DMS 273 treated with DMSO at 0.1 percent for 48 hours (cell line): Measurements from ENCODE around the gene HNRNPA0.

Experiments
- DNase-seq: peaks from one replicate; lab custom pipeline; 2025; lab: John Stamatoyannopoulos, UW

The HNRNPA0 gene

DNA sequence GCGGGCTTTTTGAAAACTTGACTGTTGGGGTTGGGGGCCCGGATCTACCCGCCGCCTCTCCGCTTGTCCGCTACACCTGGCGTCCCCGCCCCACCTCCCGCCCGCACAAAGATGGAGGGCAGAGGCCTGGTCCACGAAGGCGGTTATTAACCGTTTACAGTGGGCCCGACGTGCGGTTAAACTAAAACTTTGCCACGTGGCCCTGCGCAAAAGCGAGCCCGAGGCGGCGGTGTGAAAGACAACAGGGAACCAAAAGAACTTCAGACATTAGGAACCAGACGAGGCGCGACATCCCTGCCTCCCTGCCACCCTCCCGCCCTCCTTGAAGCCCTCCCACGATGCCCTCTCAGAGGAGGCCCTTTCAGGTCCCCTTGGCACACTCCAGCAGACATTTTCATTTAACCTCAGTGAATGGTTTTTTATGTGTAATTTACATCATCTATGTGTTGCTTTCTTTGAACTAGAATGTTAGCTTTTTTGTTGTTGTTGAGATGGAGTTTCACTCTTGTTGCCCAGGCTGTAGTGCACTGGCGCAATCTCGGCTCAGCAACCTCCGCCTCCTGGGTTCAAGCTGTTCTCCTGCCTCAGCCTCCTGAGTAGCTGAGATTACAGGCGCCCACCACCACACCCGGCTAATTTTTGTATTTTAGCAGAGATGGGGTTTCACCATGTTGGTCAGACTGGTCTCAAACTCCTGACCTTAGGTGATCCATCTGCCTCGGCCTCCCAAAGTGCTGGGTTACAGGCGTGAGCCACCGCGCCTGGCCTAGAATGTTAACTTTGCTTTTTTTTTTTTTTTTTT, 999 bp upstream of the HNRNPA0 start:
- DNase-seq: no peak

DNA sequence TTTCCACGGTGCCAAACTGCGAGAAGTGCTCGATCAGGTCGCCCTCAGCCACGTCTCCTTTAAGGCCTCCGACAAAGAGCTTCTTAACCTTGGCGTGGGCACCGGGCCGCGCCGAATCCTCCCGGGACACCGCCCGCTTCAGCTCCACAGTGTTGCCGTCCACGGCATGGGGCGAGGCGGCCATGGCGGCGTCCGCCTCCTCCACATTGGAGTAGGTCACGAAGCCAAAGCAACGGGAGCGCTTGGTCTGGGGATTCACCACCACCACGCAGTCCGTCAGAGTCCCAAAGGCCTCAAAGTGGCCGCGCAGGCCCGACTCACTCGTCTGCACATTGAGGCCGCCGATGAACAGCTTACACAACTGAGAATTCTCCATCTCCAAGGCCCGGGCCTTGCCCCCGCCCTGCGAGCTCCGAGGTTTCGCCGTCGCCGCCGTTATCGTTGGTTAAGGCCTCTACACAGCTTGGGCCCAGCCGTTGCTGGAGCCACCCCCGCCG, 424 bp downstream of the HNRNPA0 start:
- no peak for DNase-seq

DNA sequence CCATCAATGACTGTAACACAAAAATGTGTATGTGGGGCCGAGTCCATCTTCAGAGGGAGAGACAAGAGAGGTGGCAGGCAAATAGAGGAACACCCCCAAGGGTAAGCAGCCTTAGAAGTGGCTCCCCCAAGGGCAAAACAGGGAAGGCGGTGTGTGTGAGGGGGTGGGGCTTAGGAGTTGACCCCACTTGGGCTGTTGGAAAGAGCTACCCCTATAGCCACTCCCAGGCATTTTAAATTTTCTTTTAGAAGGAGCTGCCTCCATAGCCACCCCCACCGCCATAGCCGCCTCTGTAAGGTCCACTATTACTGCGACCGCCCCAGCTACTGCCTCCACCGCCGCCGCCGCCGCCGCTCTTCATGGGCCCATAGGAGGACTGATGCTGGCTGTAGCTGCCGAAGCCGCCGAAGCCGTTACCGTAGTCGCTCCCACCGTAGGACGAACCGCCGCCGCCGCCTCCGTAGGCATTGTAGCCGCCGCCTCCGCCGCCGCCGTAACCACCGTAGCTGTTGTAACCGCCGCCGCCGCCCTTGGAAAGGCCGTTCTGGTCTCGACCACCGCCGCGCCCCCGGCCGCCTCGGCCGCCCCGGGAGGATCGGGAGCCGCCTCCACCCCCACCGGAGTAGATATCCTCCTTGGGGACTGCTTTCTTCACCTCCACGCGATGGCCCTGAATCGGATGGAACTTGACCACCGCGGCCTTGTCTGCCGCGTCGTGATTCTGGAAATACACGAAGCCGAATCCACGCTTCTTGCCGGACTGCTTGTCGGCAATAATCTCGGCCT, 1.1 kb downstream of the HNRNPA0 start:
- DNase-seq: no peak

DNA sequence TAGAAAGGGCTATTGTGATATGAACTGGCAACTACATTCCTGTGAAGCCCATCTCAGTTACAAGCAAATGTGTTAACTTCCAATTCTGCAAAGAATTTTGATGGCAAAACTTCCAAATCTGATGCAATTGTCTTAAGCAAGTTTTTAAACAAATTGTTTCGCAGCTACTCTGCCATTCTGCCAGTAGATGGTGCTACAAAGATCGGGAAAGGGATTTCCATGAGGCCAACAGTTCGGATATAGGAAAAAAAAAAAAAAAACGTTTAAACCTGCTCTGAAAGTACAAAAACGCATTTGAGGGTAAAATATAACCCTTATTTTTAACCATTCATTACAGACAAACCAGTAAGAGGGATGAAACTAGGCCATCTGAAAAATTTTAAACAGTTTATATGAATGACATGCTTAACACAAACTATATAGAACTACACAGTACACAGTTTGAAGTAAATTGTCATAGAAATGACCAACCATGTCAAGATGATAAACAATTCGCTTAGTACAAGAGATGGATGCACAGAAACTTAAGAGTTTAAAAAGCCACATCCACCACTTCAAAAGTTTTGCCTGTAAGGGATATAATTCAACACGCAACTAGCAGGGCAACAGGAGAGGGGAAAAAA, 2.2 kb downstream of the HNRNPA0 start:
- peak; percentile 53 for DNase-seq

DNA sequence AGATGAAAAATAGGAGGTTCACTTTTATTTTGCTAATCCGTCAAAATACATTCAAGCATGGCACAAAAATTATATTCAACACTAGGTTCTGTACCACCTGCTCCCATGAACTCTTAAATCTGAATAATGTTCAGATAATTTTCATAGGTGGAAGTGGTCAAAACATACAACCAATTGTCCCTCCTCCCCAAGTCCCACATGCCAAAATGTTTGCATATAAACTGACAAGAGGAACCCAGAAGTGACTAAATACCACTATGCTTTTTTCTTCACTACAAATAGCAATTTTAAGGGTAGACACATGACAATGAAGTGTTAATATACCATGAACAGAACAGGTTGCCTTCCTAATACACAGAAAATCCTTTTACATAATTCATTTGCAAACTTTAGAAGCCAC, 3.7 kb downstream of the HNRNPA0 start:
- no peak for DNase-seq

DNA sequence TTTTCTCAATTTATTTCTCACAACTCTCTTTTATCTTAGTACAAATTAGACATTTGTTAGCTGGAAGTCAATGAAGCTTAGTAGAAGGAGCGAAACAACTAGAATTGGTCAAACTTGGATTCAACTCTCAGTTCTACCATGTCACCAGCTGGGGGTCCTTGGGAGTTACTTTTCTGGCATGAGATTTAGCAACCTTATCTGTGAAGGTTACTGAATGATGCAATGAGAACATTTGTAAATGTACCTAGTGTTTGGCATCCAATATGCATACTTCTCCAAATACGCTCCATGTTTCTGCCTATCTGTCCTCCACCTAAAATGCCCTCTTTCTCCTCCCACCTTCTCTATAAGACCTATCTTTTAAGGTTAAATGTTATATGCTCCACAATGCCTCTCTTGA, 6.3 kb downstream of the HNRNPA0 start:
- no peak for DNase-seq

DNA sequence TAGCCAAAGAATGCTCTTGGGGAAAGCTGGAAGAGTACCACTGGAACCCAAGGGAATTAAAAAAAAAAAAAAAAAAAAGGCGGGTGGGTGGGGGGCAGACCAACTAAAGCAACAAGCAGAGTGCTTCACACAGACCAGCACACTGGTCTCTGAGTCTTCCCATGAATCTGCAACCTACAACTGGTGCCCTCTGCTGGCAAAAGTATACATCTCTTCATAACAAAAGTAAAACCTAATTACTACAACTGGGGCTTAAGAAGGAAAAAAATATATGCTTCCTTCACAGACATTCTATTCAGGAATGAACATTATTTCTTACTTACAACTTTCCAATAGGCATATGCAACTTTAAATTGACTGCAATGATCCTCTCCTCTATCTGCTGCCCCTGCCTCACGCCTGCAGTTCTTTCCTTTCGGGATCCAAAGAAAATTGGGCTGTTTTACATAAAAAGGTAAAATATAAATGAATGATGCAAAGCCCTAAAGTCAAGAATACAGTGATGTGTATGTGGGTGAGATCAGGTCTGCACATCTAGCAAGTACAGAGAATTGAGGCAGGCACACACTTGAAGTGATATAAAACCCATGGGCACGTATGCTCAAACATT, 11.0 kb downstream of the HNRNPA0 start:
- peak; percentile 63 for DNase-seq

DNA sequence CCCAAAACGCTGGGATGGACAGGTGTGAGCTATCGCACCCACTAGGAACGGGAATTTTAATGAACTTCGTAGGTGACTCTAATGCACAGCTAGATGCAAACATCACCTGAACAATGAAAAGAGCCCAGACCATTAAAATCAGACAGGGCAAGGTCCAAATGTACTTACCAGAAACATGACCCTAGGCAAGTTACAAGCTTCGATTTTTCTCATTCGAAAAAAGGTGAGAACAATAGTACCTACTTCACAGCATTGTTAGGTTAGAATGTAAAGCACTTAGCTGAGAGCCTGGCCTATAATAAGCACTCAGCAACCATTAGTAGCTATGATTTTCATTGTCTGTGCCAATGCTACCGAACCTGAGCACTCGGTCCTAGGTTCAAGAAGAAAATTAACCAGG, 12.4 kb downstream of the HNRNPA0 start:
- DNase-seq: no peak

DNA sequence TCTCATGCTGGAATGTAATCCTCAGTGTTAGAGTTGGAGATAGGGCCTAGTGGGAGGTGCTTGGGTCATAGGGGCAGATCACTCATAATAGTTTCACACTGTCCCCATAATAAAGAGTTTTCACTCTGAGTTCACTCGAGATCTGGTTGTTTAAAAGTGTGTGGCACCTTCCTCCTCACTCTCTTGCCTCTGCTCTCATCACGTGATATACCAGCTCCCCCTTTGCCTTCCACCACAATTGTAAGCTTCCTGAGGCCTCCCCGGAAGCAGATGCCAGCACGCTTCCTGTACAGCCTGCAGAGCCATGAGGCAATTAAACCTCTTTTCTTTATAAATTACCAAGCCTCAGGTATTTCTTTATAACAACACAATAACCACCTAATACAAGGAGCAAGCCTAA, 14.4 kb downstream of the HNRNPA0 start:
- DNase-seq: no peak

DNA sequence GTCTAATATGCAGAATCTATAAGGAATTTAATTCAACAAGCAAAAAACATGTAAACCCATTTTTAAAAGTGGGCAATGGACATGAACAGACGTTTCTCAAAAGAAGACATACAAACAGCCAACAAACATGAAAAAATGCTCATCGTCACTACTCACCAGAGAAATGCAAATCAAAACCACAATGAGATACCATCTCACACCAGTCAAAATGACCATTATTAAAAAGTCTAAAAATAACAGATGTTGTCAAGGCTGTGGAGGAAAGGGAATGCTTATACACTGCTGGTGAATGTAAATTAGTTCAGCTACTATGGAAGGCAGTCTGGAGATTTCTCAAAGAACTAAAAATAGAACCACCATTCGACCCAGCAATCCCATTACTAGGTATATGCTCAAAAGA, 15.2 kb downstream of the HNRNPA0 start:
- DNase-seq: no peak

DNA sequence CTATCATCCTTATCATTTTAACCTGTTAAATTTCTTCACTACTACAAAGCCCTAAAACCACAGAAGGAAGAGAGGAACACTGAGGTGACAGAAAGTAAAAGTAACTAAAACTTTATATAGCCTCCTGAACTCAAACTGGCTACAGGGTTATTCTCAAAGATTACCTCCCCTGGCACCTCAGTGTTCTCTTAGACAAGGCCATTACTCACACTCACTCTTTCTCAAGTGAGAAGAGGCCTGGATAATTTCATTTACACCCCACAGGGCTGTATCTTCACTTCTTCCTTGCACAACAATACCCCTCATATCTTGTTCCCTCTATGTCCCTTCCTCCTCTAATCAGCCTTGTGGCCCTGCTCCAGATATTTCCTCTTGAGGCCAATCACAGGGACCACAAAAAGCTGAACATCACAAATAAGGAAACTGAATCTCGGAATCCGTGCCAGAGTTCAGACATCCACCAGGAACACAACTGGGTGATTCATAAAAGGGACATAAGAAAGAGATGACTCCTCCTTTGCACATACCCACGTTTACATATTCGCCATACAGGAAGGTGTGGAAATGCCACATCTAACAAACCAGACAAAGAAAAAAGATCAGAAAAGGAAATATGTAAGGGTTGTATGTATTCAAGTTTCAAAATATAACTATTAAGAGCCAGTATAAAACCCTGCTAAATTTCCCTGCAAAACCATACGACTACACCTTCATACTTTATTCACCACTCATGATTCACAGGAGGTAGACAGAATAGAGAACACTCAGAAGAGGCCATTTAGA, 16.6 kb downstream of the HNRNPA0 start:
- DNase-seq: no peak

DNA sequence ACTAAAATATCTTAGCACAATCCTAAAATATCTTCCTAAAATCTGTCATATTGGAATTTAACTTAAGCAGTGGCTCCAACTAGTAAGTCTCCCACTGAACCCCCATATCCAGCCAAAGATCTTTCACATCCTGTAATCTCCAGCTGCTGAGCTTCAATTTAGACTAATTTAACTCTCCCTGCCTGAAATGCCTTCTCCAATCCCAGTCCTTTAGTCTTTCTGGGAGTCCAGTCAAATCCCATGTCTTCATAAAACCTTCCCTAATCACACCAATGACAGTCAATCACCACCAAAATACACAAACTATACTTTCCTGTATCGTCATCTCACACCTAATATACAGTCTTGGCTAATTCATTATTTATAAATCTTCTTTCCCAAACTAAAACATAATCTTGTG, 17.7 kb downstream of the HNRNPA0 start:
- no peak for DNase-seq

DNA sequence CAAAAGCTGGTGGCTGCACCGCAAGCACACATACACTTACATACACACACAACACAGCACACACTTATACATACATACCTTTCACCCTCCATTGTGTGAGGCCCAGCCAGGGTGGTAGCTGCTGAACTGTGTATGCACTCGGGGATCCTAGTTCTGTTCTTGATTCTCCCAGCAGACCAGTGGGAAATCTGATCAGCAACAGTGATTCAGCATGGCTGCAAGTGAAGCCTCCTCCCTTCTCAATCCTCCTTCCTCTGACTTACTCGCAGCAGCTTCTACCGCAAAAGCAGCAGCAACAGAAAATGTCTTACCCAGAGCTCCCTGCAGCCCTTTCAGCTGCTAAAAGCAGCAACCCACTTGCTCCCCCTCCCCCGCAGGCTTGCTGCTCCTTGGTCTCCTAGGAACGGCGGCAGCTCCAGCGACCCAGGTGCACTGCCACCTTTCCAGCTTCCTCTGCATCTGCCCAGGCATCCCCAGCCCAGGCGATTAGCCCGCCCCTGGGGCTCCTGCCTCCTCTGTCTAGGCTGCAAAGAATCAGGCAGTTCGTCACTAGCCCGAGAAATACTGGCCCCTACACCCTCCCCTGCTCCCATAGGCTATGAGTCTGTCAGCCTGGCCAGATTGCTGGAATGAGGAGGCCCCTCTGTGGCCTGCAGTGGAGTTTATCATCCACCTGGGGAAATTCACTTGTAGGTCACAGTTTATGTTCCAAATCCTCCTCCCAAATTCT, 18.4 kb downstream of the HNRNPA0 start, which contains the start of gene KLHL3:
KLHL3 (minus strand) TSS at position 535 of the 730 bp plus-strand sequence; CDS start at position 92, 443 bp downstream.
- peak; percentile 20 for DNase-seq

DNA sequence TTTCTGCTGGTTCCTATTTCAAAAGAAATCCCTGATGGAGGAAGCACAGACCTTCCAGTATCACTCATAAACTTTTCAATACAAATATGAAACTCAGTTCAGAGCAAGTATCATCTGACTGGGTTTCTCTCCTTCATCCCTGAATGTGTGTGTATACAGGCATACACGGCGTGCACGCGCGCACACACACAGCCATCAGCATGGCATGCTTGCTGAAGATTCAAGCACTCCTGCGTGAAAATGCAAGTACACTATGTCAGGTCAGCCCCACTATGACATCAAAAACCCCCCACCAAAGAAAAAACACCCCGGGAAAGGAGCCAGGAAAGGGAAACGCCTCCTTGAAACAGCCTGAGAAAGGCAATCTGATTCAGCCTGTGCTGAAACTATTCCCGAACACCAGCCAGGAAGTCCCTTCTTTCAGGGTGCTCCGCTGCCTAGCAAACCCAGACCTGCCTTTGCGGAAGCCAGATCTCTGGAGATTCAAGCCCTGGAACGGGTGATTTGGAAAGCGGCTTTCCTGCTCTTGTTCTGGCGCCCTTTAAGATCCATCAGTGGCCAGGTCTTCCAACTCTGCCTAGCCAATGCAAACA, 19.1 kb downstream of the HNRNPA0 start:
- DNase-seq: no peak

DNA sequence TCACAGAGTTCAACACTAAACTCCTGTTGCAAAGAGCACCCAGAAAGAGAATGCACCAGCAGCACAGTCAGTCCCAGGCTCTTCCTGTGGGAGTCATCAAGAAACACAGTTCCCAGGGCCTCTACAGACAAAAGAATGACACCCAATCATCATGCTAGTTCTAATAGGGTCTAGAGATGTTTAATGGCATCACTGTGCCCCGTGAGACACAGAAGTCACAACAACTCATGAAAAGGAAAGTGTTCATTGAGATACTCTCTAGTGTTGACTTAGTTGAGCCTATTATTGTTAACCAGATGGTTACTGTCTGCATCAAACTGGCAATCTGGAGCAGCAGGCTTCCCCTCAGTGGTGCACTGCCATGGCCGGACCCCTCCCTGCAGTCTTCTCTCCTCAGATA, 19.8 kb downstream of the HNRNPA0 start:
- DNase-seq: peak; percentile 51

DNA sequence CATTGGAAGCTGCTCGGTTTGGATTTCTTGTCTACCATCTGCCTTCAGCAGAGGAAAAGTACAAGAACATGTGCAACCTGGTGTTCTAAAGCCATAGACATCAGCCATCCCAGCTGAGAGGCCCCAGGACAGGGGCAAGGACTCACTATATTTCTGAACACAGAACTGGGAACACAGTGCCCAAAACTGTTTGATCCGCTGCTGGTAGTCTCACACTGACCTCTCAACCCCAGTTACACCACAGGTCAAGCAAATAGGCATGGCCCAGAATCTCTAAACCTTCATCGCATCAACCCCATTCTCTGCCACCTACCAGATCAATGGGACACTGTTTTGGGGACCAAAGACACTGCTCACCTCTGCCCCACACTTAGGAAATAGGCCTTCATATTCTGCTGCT, 20.2 kb downstream of the HNRNPA0 start:
- DNase-seq: no peak

DNA sequence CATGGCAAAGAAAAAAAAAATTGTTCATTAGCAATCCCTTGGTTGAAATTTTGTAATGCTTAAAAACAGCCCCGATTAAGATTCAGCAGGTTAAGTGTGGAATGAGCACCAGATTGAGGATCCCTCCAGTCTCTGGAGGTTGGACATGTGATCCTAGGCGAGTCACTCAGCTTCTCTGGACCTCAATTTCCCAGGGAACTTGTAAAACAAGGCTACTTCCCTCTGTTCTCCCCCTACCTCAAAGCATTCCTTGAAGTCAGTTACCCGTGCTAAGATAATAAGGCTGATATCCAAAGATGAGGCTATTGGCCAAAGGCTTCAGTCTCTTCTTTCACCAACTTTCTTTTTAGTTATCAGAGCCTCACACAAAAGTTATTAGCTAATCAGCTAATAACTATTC, 21.2 kb downstream of the HNRNPA0 start:
- DNase-seq: no peak

DNA sequence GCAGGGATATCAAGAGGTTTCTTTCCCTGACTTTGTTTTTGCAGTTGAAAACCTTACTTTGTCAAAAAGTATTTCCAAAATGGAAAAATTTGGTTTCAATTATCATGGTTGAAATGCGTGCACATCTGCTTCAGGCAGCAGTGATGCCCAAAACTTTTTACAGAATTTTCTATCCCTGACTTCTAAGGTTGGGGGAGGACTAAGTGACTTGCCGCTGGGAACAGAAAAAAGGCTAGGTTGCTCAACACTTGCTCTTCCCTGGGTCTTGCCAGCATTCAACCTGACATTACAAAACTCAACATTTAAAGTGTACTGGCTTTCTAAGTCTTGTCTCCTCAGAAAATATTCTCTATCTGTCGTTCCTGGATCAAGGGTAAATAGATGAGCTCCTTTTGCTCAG, 23.0 kb downstream of the HNRNPA0 start:
- DNase-seq: no peak

DNA sequence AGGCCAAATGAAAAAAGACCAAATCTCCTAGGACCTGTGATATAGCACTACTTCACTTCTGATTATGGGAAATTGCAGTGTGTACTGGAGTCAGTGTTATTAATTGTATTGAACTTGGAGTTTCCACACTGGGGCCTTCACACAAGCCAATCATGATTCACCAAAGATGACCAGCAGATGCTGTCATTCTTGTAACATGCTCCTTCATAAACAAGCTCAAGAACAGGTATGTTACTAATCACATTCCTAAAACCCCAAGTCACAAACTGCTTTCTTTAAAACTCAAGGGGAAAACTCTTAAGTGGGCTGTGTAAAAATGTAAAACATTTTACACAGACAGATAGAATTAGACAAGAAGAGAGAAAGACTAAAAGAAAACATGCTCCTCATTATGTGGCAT, 23.8 kb downstream of the HNRNPA0 start:
- DNase-seq: no peak

DNA sequence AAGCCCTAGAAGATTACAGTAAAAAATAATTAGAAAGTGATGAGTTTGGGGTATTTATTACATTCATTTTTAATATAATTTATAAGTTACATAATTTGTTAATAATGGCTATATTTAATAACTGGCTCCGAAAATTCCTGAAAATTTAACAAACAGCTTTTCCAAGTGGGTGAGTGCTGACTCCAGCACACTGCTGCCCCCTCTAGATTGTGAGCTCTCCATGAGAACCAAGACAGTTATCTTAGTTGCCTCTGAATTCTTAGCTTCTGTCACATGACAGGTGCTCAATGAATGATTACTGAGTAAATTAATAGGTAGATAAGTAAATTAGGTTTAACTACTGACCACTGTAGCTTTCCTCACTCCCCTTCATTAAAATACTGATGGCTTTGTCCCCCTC, 26.1 kb downstream of the HNRNPA0 start:
- no peak for DNase-seq
